H9 (cell line): ENCODE data around the gene MALT1. TPM values are rescaled to one million over a fixed set of nuclear protein-coding genes. Genes with fewer than 3 reads are reported as not detected.

Experiments
- DNase-seq: peaks from one replicate; pipeline ENCODE4 v3.0.0-alpha.2; 2017
- H2AFZ ChIP-seq: one replicate; pipeline ENCODE4 v1.6.1; 2013; ENCODE audit warnings: mild to moderate bottlenecking, low read length, control low read depth, moderate library complexity
- H2AK5ac ChIP-seq: 2 replicates; pipeline ENCODE4 v1.6.1; 2013; ENCODE audit warnings: low read length, control low read depth, mixed read lengths; ENCODE audit not compliant: insufficient read length
- H2BK120ac ChIP-seq: one replicate; pipeline ENCODE4 v1.6.1; 2013; ENCODE audit warnings: low read depth, mild to moderate bottlenecking, low read length, control low read depth, inconsistent platforms; ENCODE audit not compliant: poor library complexity, severe bottlenecking
- H2BK12ac ChIP-seq: 2 replicates; pipeline ENCODE4 v1.6.1; 2013; ENCODE audit warnings: low read length, control low read depth, mixed read lengths, low read depth; ENCODE audit not compliant: insufficient read length
- H2BK15ac ChIP-seq: 2 replicates; pipeline ENCODE4 v1.6.1; 2013; ENCODE audit warnings: low read depth, low read length, control low read depth
- H2BK20ac ChIP-seq: one replicate; pipeline ENCODE4 v1.6.1; 2013; ENCODE audit warnings: low read depth, mild to moderate bottlenecking, low read length, control low read depth, inconsistent platforms; ENCODE audit not compliant: poor library complexity, severe bottlenecking
- H2BK5ac ChIP-seq: 2 replicates; pipeline ENCODE4 v1.6.1; 2013; ENCODE audit warnings: low read length, control low read depth, mixed read lengths; ENCODE audit not compliant: insufficient read length
- H3K14ac ChIP-seq: 2 replicates; pipeline ENCODE4 v1.6.1; 2013; ENCODE audit warnings: low read length, control low read depth; ENCODE audit not compliant: insufficient read depth
- H3K18ac ChIP-seq: 2 replicates; pipeline ENCODE4 v1.6.1; 2013; ENCODE audit warnings: low read depth, mild to moderate bottlenecking, mixed read lengths, low read length, control low read depth; ENCODE audit not compliant: insufficient read length
- H3K23ac ChIP-seq: 2 replicates; pipeline ENCODE4 v1.6.1; 2013; ENCODE audit warnings: low read length, control low read depth, mixed read lengths, low read depth; ENCODE audit not compliant: insufficient read length
- H3K23me2 ChIP-seq: 2 replicates; pipeline ENCODE4 v1.6.1; 2013; ENCODE audit warnings: low read depth, mild to moderate bottlenecking, mixed read lengths, low read length, control low read depth; ENCODE audit not compliant: insufficient read length, poor library complexity, severe bottlenecking
- H3K27ac ChIP-seq: 2 replicates; pipeline ENCODE4 v1.5.1; 2013; ENCODE audit warnings: low read length, control low read depth, mixed read lengths, low read depth; ENCODE audit not compliant: insufficient read length
- H3K27me3 ChIP-seq: 2 replicates; pipeline ENCODE4 v1.6.1; 2013; ENCODE audit warnings: low read length, control low read depth, inconsistent platforms; ENCODE audit not compliant: insufficient read depth
- H3K4ac ChIP-seq: 2 replicates; pipeline ENCODE4 v1.6.1; 2013; ENCODE audit warnings: low read depth, mild to moderate bottlenecking, control low read depth, inconsistent platforms, low read length, moderate library complexity
- H3K4me1 ChIP-seq: 2 replicates; pipeline ENCODE4 v1.6.1; 2013; ENCODE audit warnings: low read length, control low read depth, inconsistent platforms; ENCODE audit not compliant: insufficient read depth
- H3K4me2 ChIP-seq: 2 replicates; pipeline ENCODE4 v1.6.1; 2013; ENCODE audit warnings: low read length, control low read depth, mixed read lengths; ENCODE audit not compliant: insufficient read length, insufficient read depth
- H3K56ac ChIP-seq: 2 replicates; pipeline ENCODE4 v1.6.1; 2013; ENCODE audit warnings: low read depth, mild to moderate bottlenecking, mixed read lengths, low read length, control low read depth; ENCODE audit not compliant: insufficient read length
- H3K79me1 ChIP-seq: 2 replicates; pipeline ENCODE4 v1.6.1; 2013; ENCODE audit warnings: low read depth, mild to moderate bottlenecking, moderate library complexity, low read length, control low read depth, inconsistent platforms; ENCODE audit not compliant: insufficient read depth, poor library complexity, severe bottlenecking
- H3K79me2 ChIP-seq: 2 replicates; pipeline ENCODE4 v1.6.1; 2013; ENCODE audit warnings: low read length, control low read depth, inconsistent platforms; ENCODE audit not compliant: insufficient read depth
- H3K9ac ChIP-seq: 2 replicates; pipeline ENCODE4 v1.6.1; 2013; ENCODE audit warnings: low read length, control low read depth, mixed read lengths; ENCODE audit not compliant: insufficient read length; ENCODE audit errors: extremely low read depth
- H3K9me3 ChIP-seq: one replicate; pipeline ENCODE4 v1.6.1; 2013; ENCODE audit warnings: low read depth, low read length, inconsistent platforms; ENCODE audit not compliant: control insufficient read depth
- H3T11ph ChIP-seq: one replicate; pipeline ENCODE4 v1.6.1; 2013; ENCODE audit warnings: mild to moderate bottlenecking, low read length, control low read depth, inconsistent platforms
- H4K20me1 ChIP-seq: one replicate; pipeline ENCODE4 v1.6.1; 2013; ENCODE audit not compliant: control insufficient read depth, insufficient read length, insufficient read depth
- H4K5ac ChIP-seq: 2 replicates; pipeline ENCODE4 v1.6.1; 2013; ENCODE audit warnings: low read depth, mild to moderate bottlenecking, mixed read lengths, low read length, control low read depth; ENCODE audit not compliant: insufficient read length
- H4K8ac ChIP-seq: replicated peaks from 2 replicates; pipeline ENCODE4 v1.6.1; 2013; ENCODE audit warnings: low read length, control low read depth, mixed read lengths, low read depth; ENCODE audit not compliant: insufficient read length
- H4K91ac ChIP-seq: 2 replicates; pipeline ENCODE4 v1.6.1; 2013; ENCODE audit warnings: low read depth, mild to moderate bottlenecking, moderate library complexity, mixed read lengths, low read length, control low read depth; ENCODE audit not compliant: insufficient read length
- H3K27ac Mint-ChIP-seq, 3 experiments: 2 replicates in 2 of 3; 3 replicates in 1 of 3; pipeline ENCODE4 v1.8.0; 2020 to 2021; ENCODE audit warnings: mixed read lengths in 3 of 3, mild to moderate bottlenecking in 1 of 3, moderate library complexity in 1 of 3
- H3K27me3 Mint-ChIP-seq: 2 replicates; pipeline ENCODE4 v1.8.0; 2021; ENCODE audit warnings: low read depth, mild to moderate bottlenecking, moderate library complexity, mixed read lengths
- H3K36me3 Mint-ChIP-seq, 3 experiments: 2 replicates in 2 of 3; 3 replicates in 1 of 3; pipeline ENCODE4 v1.8.0; 2020 to 2021; ENCODE audit warnings: low read depth in 3 of 3, mixed read lengths in 3 of 3; ENCODE audit not compliant: insufficient read depth in 1 of 3
- H3K4me1 Mint-ChIP-seq, 2 experiments: 2 replicates each; pipeline ENCODE4 v1.8.0; 2020; ENCODE audit warnings: mixed read lengths in 2 of 2
- H3K4me3 Mint-ChIP-seq, 2 experiments: 2 replicates in 1 of 2; 3 replicates in 1 of 2; pipeline ENCODE4 v1.8.0; 2020 to 2021; ENCODE audit warnings: mild to moderate bottlenecking in 2 of 2, mixed read lengths in 2 of 2, moderate library complexity in 1 of 2
- H3K9me3 Mint-ChIP-seq, 2 experiments: 2 replicates in 1 of 2; 3 replicates in 1 of 2; pipeline ENCODE4 v1.8.0; 2020; ENCODE audit warnings: mild to moderate bottlenecking in 2 of 2, mixed read lengths in 2 of 2, moderate library complexity in 1 of 2
- WGBS: extraction: QIAGEN DNeasy Blood & Tissue Kit; methylation state at CpG from one replicate; pipeline ENCODE4 v1.1.7; 2013; ENCODE audit warnings: missing lambda C conversion rate, low lambda C conversion rate, mixed read lengths; ENCODE audit not compliant: insufficient read length; ENCODE audit errors: extremely low coverage; 5-methylcytosine and 5-hydroxymethylcytosine counted together
- total RNA-seq: library from RNA; stranded (reverse); gene quantifications from 2 replicates; pipeline ENCODE4 v1.2.1, GENCODE V29; 2021
- TF ChIP-seq, protein P1 (sequence below): fragments of 200-600 bp; sonication (generic); conservative IDR thresholded peaks from 3 replicates; pipeline ENCODE4 v1.8.0; 2021; ENCODE audit warnings: antibody characterized with exemption, mild to moderate bottlenecking

MALT1 gene
- total RNA-seq, 1 experiment from 2014 or later: 18.1 TPM

DNA sequence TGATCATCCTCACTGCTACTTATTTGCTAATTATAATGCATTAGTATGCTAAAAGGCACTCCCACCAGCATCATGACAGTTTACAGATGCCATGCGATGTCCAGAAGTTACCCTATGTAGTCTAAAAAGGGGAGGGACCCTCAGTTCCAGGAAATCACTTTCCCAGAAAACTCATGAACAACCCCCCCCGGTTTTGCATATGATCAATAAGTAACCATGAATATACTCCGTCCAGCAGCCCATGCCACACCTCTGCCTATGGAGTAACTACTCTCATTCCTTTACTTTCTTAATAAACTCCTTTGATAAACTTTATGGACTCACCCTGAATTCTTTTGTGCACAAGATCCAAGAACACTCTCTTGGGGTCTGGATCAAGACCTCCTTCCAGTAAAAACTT, 86.8 kb downstream of the MALT1 start:
- H4K91ac ChIP-seq: no peak overlapping the region
- H2BK5ac ChIP-seq: no peak overlapping the region
- H2AK5ac ChIP-seq: no peak overlapping the region
- H3K9ac ChIP-seq: no peak overlapping the region
- H2BK20ac ChIP-seq: no peak overlapping the region
- H3K14ac ChIP-seq: no peak overlapping the region
- no peaks in the 10 kb centered on the region for H3K9me3 ChIP-seq
- no peak overlapping the region for H3K23ac ChIP-seq
- no peaks in the 10 kb centered on the region for H3K36me3 Mint-ChIP-seq
- no peak overlapping the region for H4K5ac ChIP-seq
- H3K18ac ChIP-seq: no peak overlapping the region
- H3K4me3 Mint-ChIP-seq: no peak overlapping the region
- H3K4ac ChIP-seq: no peak overlapping the region
- no peak for DNase-seq
- TF ChIP-seq, protein P1, sequence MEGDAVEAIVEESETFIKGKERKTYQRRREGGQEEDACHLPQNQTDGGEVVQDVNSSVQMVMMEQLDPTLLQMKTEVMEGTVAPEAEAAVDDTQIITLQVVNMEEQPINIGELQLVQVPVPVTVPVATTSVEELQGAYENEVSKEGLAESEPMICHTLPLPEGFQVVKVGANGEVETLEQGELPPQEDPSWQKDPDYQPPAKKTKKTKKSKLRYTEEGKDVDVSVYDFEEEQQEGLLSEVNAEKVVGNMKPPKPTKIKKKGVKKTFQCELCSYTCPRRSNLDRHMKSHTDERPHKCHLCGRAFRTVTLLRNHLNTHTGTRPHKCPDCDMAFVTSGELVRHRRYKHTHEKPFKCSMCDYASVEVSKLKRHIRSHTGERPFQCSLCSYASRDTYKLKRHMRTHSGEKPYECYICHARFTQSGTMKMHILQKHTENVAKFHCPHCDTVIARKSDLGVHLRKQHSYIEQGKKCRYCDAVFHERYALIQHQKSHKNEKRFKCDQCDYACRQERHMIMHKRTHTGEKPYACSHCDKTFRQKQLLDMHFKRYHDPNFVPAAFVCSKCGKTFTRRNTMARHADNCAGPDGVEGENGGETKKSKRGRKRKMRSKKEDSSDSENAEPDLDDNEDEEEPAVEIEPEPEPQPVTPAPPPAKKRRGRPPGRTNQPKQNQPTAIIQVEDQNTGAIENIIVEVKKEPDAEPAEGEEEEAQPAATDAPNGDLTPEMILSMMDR: no peak
- H3K27ac ChIP-seq: no peak overlapping the region
- no peaks in the 10 kb centered on the region for H3K79me1 ChIP-seq
- H3K9me3 Mint-ChIP-seq: no peaks in the 10 kb centered on the region
- no CpG with 5 or more reads among the region's 3 CpGs for WGBS
- H4K20me1 ChIP-seq: no peaks in the 10 kb centered on the region
- H4K8ac ChIP-seq: no peak overlapping the region
- no peaks in the 10 kb centered on the region; the same call in 1 of the 2 replicates for H3K27me3 Mint-ChIP-seq
- no peak overlapping the region for H2BK12ac ChIP-seq
- no peak overlapping the region; a peak in 1 of 7 replicates for H3K27ac Mint-ChIP-seq
- no peak overlapping the region for H3T11ph ChIP-seq
- no peak overlapping the region for H2BK120ac ChIP-seq
- H2BK15ac ChIP-seq: no peak overlapping the region
- no peaks in the 10 kb centered on the region for H3K79me2 ChIP-seq
- H3K4me1 Mint-ChIP-seq: peaks cover 9 to 17% of the 10 kb centered on the region in 2 experiments
- no peak overlapping the region for H2AFZ ChIP-seq
- H3K4me1 ChIP-seq: no peaks in the 10 kb centered on the region
- no peak overlapping the region for H3K4me2 ChIP-seq
- H3K23me2 ChIP-seq: no peaks in the 10 kb centered on the region
- no peak overlapping the region for H3K56ac ChIP-seq
- H3K27me3 ChIP-seq: no peaks in the 10 kb centered on the region
